NCI-H128 (cell line): ENCODE results near the gene ADGRD2.

ENCODE experiments used
- DNase-seq: peaks from one replicate; lab custom pipeline; 2025; ENCODE audit not compliant: unreplicated experiment; lab: John Stamatoyannopoulos, UW

ADGRD2 gene

DNA sequence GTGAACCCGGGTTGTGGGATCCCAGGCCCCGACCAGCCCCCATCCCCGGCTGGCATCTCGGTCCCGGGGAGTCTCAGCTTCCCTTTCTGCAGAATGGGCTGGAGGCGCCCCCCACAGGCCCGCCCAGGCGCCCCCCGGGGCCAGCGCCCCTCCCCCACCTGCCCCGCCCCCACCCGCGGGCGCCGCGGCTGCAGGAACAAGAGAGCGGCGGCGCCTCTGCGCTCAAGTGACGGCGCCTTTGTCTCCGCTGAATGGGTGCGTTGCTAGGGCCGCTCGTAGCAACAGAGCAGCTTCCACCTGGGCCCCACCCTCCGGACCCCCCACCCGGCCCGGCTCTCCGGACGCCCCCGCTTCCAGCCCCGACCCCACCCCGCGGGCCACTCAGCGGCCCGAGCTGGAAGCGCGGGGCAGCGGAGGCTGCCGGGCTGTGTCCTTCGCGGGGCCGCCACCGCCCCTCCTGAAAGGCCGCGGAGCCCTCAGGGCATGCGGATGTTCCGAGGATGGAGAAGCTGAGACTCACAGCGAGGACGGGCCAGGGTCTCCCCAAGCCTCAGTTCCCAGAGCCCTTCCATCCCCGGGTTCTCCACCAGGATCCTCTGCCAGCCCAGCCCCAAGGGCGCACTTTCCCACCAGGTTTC lies 27.5 kb downstream of the ADGRD2 start:
- DNase-seq = peak; percentile 41

DNA sequence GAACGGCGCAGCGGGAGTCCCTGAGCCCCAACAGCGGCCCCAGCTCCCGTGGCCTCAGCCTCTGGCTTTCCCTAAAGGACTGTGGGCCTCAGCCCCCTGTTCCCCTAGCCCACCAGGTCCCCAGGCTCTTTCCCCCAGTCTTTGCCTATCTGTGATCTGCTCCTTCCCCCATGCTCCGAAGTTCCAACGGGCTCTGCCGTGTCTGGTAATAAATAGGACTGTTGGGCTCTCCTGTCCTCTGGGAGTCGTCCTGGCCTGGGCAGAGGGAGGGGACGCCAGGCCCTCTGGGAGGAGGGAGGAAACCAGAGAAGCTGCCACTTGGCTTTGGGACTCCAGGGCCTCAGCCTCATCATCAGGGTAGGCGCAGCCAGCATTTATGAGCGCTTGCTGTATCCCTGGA lies 28.1 kb downstream of the ADGRD2 start:
- DNase-seq = no peak

DNA sequence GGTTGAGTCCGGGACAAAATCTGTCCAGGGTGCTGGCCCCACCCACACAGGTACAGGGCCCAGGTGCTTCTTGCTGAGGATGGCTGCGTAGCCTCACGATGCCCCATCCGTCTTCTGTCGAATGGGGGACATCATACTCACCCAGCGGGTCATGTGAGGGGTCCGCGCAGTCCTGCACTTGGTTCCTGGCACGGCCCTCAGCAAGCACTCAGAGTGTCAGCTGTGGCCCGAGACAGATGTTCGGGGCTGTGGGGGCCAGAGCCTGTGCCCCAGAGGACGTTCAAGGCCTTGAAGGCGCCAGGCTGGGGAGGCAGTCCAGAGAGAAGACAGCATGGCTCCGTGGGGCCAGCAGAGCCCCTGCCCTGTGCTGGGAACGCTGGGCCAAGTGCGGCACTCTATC lies 29.1 kb downstream of the ADGRD2 start:
- DNase-seq = no peak

DNA sequence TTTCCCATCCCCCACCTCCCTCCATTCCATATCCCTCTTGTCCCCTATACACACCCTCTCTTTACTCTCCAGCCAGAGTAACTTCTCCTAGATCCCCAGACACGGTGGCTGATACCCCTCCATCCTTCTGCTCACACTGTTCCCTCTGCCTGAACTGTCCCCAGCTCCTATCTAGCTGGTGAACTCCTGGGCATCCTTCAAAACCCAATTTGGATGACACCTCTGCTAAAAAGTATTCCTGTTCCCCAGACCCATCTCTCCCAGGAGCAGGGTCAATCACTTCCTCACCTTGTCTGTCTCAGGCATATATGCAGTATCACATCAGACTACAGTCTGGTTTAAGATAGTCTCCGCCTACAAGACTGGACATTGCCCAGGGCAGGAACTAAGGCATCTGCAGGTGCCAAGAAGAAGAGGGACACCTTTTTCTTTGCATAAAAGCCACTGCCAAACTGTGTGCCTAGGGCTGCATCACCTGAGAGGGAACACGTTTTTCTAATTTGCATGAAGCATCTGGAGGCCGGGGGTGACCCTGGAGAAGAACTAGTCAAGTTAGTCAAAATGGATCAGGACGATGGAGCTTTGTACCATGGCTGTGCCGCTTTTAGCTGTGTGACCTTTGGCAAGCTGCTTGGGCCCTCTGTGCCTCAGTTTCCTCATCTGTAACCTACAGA lies 29.8 kb downstream of the ADGRD2 start:
- no peak for DNase-seq

DNA sequence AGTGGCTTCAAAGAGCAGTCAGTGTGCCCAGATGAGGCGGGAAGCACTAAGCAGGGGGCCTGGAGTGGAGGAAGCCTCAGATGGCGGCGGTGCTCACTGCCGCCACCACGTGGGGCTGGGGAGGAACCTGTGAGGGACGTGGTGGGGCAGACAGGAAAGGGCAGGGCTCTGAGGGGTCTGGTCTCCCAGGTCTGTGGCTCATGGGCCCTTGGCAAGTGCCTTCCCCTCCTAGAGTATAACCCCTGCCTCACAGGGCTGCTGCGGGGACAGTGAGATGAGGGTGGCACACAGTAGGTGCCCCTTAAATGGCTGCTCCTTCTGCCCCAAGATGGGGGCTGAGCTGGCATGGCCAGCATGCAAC lies 30.4 kb downstream of the ADGRD2 start:
- no peak for DNase-seq

DNA sequence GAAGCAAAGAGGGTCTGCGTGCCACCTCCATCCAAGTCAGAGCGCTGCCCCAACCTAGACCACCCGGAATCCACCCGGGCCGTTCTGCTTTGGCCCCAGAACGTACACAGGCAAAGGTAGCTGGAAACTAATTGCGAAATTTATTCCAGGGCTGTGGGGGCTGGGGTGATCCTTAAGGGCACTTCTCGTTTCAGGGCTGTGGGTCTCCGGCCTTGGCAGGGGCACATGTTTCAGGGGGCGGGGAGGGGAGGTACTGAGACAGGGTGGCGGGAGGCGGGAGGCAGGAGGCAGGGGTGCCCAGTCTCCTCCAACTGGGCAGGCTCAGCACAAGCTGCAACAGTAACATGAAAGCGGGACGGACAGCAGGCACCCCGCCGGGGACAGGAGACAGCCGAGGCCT lies 30.9 kb downstream of the ADGRD2 start:
- DNase-seq = no peak

DNA sequence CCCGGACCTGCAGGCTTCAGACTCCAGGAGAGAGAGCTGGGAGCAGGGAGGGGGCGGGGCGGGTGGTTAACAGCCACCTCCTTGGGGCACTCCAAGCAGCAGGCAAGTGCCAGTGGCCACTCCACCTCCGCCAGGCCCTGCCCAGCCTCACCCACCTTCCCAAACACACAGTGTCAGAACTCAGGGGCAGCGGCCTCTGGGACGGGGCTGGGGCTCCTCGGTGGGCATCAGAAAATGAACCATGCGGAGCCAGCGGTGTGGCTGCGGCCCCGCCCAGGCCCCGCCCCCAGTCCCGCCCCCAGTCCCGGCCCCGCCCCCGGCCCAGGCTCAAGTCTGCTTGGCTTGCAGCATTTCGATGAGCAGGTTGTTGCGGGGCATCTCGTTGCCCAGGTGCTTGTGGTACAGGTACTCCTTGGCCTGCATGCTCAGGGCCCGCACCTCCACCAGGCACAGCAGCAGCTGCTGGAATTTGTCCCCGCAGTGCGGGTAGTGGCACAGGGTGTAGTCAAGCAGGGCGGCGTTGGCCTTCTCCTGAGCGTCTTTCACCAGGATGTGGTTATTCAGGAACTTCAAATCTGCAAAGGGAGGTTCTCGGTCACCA lies 32.3 kb downstream of the ADGRD2 start:
- DNase-seq = no peak

DNA sequence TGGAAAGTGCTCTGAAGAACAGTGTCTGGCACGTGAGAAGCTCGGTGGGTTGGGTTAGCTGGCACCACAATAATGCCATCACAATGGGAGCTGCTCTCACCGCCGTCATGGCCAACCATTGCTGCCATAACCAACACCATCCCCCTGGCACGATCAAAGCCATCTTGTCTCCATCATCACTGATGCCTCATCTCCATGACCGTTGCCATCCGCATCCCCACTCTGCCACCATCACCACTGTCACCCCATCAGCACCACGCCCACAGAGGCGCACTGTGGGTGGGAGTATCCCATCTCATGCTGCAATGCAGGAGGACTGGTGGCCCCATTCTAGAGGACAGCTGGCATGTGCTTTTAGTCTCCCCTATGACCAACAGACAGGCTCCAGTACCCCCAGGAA lies 33.2 kb downstream of the ADGRD2 start:
- no peak for DNase-seq

DNA sequence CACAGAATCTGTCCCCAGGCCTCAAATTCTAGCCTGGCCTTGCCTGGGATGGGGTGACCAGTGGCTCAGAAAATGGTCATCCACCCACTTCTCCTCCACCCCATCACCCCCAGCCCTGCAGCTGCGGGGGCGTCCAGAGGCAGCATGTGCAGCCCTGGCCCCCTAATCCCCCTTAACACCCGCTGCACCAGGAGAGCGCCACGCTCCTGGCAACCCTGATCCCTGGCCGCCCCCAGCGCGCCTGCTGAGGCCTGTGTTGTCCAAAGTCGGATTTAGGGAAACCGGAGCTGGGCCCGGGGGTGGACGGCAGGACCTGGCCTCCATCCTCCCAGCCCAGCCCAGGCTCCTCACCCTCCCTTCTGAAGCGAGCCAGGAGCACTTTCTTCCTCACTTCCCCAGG lies 35.0 kb downstream of the ADGRD2 start:
- no peak for DNase-seq

DNA sequence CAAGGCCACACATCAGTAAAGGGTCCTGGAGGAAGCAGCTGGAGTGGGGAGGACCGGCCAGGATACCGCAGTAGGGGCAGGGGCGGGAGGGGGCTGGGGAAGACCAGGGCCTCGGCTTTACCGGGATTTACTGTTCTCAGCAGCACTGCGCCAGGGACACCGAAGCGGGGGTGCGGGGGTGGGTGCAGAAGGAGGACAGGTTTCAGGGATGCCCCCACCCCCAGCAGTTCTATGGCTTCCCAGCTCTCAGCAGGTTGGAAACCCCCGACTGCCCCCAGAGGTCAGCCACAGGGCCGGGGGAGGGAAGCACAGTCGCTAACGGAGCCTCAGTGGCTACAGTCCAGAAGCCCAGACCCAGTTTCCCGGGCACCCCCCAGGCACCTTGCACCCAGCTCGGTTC lies 35.7 kb downstream of the ADGRD2 start:
- DNase-seq = no peak

DNA sequence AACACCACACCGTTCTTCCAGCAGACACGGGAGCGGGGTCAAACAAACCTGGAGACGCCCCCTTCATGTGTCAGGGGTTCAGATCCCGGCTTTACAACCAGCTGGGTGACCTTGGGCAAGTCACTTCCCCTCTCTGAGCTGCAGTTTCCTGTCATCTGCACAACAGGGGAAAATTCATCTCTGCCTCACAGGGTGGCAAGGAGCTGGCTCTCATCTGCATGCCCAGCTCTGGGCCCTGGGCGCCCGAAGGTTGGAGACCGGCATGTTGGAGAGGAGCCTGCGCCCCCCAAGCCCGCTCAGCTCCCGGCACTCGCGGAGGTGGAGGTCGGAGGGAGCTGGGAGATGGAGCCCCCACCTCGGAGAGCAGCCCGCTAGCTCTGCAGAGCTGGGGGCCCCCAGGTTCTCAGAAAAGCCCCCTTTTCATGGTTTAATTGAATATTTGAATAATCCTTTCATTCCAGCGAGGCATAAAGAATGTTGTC lies 36.6 kb downstream of the ADGRD2 start:
- no peak for DNase-seq

DNA sequence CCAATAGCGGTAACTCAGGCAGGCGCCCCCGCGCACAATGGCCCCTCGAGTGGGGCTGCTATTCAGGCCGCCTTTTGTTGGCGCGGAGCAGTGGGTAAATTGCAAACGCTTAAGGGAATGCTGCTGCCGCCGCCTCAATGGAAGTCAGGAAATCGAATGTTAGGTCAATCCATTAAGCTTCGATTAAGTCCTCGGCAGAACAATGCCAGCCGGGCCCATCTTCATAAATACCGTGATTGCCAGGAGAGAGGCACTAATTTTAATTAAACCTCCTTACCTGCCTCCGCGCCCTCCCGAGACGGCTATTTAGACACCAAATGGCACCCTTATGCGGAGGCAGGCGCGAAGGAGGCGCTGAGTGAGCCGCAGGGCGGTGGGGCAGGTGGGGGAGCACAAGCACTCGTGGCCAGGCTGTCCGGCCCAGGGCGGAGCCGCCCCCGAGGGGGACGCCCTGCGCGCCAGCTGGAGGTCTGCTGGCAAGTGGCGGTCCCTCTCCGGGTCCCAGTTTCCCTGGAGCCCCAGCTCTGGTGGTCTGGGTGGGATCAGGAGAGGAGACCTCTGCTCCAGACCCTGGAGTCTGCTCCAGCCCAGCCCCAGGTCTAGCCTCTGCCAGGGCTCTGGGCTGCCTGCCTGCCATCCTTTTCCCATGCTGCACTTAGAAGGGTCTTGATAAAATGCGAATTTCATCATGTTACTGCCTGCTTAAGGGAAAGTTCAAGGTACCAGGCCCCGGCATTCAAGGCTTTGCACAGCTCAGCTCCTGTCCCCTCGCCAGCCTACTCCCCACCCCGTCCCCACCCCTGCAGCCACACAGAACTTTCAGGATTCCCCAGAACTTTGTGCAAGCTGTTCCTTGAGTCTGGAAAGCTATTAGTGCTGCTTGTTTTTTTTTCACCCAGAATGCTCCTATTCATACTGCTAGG lies 37.3 kb downstream of the ADGRD2 start:
- no peak for DNase-seq

DNA sequence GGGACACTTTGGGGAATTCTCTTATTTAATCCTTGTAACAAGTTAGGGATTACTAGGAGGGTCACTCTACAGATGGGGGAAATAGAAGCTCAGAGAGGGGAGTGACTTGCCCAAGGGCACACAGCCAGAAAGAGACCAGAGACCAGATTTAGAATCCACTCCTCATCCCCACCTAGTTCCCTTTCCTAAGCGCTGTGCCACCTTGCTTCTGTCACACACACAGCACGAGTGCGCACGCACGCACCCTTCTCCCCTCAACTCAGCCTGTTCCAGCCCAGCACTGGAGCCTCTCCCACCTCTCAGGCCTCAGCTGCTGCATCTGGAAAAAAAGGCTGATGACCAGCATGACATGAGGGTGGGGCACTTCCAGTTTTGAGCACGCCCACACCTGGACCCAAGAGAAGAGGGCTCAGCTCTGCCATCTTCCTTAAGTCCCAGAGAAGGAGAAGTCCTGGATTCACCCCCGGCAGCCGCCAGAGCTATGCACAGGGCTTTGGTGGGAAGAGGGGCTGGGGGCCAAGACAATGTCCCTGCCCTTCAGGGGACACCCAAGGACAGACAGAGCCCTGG lies 38.5 kb downstream of the ADGRD2 start:
- DNase-seq = no peak

DNA sequence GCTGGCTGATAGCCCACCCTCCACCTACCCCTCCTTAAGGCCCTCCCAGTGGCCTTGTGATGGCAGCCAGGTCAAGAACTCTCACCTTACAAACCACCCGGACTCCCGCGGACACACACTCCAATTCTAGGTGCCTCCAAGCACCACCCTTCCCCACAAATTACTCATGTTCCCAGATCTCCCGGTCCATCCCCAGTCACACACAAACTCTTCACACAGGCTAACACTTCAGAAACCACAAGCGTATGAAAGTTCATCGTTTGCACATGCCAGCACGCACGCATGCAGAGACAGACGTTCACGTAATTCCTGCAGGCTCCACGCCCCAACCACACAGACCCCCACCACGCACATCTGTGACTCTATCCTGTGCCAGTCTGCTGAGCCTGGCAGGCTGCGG lies 39.0 kb downstream of the ADGRD2 start:
- DNase-seq = no peak

DNA sequence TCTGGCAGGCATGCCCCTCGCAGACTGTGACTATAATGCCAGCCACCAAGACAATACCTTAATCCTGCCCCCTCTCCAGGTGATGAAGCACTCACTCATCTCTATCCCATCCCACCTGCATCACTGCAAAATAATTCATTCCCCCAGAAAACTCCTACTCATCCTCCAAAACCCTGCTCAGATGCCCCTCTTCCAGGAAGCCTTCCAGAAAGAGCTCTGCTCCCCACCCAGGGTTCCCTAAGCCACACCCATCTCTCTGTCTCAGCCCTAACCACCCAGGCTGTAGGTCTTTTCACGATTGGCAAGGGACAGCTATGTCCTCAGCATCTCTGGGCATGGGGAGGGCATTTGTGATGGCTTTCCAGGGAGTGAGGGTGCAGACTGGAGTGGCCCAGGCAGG lies 39.8 kb downstream of the ADGRD2 start:
- DNase-seq = no peak

DNA sequence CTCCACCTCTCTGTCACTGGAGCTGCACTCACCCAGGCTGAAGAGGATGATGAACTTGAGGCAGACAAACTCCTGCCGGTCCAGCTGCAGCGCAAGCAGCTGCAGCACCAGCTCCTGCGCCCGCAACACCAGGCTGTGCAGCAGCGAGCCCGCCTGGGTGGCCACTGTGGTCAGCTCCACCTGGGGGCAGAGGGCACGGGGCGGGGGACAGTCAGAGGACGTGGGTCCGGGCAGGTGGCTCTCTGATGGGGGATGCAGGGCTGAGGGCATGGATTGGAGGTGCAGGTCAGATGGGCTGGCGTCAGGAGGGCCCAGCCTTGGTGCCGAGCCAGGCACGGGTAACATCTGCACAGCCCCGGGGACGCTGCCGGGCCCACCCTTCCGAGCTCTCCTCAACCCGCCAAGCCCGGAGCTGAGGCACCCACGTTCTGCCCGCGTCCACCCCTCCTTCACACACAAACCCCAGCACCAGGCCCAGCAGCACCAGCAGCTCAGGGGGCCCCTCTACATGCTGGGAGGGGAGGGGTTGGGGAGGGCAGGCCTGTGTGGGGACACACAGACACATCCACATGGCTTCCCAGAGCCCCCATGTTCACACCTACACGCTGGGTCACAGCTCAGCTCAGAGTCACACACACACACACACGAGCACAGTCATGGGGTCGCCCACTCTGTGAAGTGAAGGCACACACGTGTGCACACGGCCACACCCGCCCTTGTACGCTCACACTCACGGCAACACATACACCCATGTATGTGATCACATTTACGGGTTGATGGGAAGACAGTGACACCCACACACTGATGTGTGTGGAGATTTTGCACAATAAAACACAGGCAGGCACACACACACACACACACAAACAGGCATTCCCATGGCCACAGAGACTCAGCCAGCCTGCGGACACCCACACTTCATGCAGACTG lies 41.1 kb downstream of the ADGRD2 start:
- no peak for DNase-seq

DNA sequence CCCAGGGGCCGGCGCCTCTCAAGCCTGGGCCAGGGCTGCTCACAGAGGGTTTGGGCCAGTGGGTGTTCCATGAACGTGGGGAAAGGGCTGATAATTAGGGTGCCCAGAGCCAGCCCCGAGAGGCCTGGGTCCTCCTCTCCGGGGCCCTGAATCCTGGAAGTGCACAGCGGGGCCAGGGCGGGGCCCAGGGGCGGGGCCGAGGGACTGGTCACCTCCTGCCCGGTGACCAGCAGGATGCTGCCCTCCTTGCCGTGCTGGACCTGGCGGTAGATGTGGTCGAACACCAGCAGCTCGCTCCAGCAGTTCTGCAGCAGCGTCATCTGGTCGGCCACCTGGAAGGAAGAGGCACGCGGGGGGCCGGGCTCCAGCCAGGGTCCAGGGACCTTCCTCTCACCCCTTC lies 42.6 kb downstream of the ADGRD2 start:
- no peak for DNase-seq

DNA sequence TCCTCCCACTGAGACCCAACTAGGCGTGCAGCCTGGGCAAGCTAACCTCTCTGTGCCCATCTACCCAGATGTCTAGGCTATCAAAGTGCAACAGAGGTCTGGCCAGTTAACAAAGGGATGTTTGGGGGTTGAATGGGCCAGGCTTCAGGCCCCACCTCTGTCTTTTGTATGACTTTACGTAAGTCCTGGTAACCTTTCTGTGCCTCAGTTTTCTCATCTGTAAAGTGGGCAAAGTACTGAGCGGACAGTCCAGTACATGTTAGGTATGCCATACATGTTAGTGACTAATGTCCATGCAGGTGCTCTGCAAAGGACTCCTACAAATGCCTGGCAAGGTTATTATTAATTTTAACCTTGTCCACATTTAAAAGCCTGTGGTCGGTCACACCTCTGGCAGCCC lies 43.0 kb downstream of the ADGRD2 start:
- no peak for DNase-seq

DNA sequence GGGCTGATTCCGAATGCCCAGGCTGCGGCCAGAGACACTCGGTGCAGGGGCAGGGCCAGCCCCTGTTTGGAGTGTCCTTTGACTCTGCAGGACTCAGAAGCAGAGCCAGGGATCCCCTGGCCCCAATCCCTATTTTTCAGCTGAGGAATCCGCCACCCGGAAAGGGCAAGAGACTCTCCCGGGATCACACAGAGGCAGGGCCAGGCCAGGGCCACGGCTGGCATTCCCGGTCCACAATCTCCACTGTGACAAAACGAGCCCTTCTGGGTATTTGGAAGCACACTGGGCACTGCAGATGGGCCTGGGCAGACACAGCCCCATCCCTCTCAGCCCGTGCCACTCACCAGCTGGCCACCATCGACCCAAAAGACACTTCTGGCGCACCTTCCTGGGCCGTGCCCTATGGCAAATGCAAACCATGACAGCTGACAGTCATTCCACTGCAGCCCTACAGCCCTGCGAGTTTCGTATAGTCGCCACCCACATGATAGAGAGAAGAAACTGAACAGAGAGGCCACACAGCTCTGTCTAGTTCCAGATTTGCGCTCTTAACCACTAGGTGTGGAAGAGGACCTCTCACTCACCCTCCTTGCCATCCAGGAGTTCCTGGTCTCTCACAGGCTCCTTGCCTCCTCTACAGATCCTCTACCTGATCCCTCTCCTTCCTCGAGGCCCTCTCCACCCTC lies 43.7 kb downstream of the ADGRD2 start:
- no peak for DNase-seq
